HEK293 (cell line): ENCODE measurements around the gene UTP25.

Source experiments
- GLI4 ChIP-seq: fragments of 450-650 bp; formaldehyde crosslinking; IDR thresholded peaks from 2 replicates; pipeline ENCODE4 v1.5.1; 2016; ENCODE audit warnings: missing biosample characterization, missing genetic modification characterization
- KLF10 ChIP-seq: fragments of 450-650 bp; IDR thresholded peaks from 2 replicates; pipeline ENCODE4 v1.5.1; 2018; ENCODE audit warnings: missing biosample characterization, mild to moderate bottlenecking, missing genetic modification characterization
- KLF7 ChIP-seq: fragments of 450-650 bp; formaldehyde crosslinking; IDR thresholded peaks from 2 replicates; pipeline ENCODE4 v1.5.1; 2016; ENCODE audit warnings: missing biosample characterization, missing genetic modification characterization, borderline replicate concordance
- OSR2 ChIP-seq: fragments of 450-650 bp; formaldehyde crosslinking; IDR thresholded peaks from 2 replicates; pipeline ENCODE4 v1.5.1; 2016; ENCODE audit warnings: missing biosample characterization, missing genetic modification characterization
- REPIN1 ChIP-seq: fragments of 450-650 bp; formaldehyde crosslinking; IDR thresholded peaks from 2 replicates; pipeline ENCODE4 v1.5.1; 2017; ENCODE audit warnings: missing biosample characterization, missing genetic modification characterization, low read depth
- SP2 ChIP-seq: fragments of 450-650 bp; formaldehyde crosslinking; IDR thresholded peaks from 2 replicates; pipeline ENCODE4 v1.5.1; 2016; ENCODE audit warnings: missing biosample characterization, missing genetic modification characterization
- TRIM28 ChIP-seq: IDR thresholded peaks from 2 replicates; pipeline ENCODE4 v1.6.1; 2011; ENCODE audit warnings: low read length, control low read depth, borderline replicate concordance
- YY2 ChIP-seq: fragments of 450-650 bp; formaldehyde crosslinking; IDR thresholded peaks from 2 replicates; pipeline ENCODE4 v1.5.1; 2016; ENCODE audit warnings: missing biosample characterization, missing genetic modification characterization
- ZNF138 ChIP-seq: fragments of 450-650 bp; formaldehyde crosslinking; IDR thresholded peaks from 2 replicates; pipeline ENCODE4 v1.5.1; 2016; ENCODE audit warnings: missing biosample characterization, missing genetic modification characterization, borderline replicate concordance
- ZNF174 ChIP-seq: fragments of 450-650 bp; formaldehyde crosslinking; IDR thresholded peaks from 2 replicates; pipeline ENCODE4 v1.5.0; 2017; ENCODE audit warnings: missing biosample characterization, mild to moderate bottlenecking, missing genetic modification characterization
- ZNF175 ChIP-seq: fragments of 450-650 bp; formaldehyde crosslinking; IDR thresholded peaks from 2 replicates; pipeline ENCODE4 v1.5.1; 2016; ENCODE audit warnings: missing biosample characterization, missing genetic modification characterization
- ZNF211 ChIP-seq: fragments of 450-650 bp; formaldehyde crosslinking; IDR thresholded peaks from 2 replicates; pipeline ENCODE4 v1.5.1; 2016; ENCODE audit warnings: low read depth, missing biosample characterization, missing genetic modification characterization
- ZNF214 ChIP-seq: fragments of 450-650 bp; formaldehyde crosslinking; IDR thresholded peaks from 2 replicates; pipeline ENCODE4 v1.5.1; 2017; ENCODE audit warnings: missing biosample characterization, mild to moderate bottlenecking, missing genetic modification characterization, borderline replicate concordance
- ZNF239 ChIP-seq: fragments of 450-650 bp; formaldehyde crosslinking; IDR thresholded peaks from 2 replicates; pipeline ENCODE4 v1.5.1; 2016; ENCODE audit warnings: missing biosample characterization, missing genetic modification characterization
- ZNF311 ChIP-seq: fragments of 450-650 bp; formaldehyde crosslinking; IDR thresholded peaks from 2 replicates; pipeline ENCODE4 v1.5.1; 2017; ENCODE audit warnings: missing biosample characterization, missing genetic modification characterization, borderline replicate concordance
- ZNF350 ChIP-seq: fragments of 450-650 bp; formaldehyde crosslinking; IDR thresholded peaks from 2 replicates; pipeline ENCODE4 v1.5.0; 2017; ENCODE audit warnings: missing biosample characterization, mild to moderate bottlenecking, missing genetic modification characterization
- ZNF473 ChIP-seq: fragments of 450-650 bp; formaldehyde crosslinking; IDR thresholded peaks from 2 replicates; pipeline ENCODE4 v1.5.1; 2017; ENCODE audit warnings: missing biosample characterization, missing genetic modification characterization
- ZNF514 ChIP-seq: fragments of 450-650 bp; formaldehyde crosslinking; IDR thresholded peaks from 2 replicates; pipeline ENCODE4 v1.5.1; 2016; ENCODE audit warnings: missing biosample characterization, missing genetic modification characterization
- ZNF529 ChIP-seq: fragments of 450-650 bp; formaldehyde crosslinking; IDR thresholded peaks from 2 replicates; pipeline ENCODE4 v1.5.1; 2017; ENCODE audit warnings: missing genetic modification characterization, missing biosample characterization; ENCODE audit not compliant: insufficient replicate concordance
- ZNF548 ChIP-seq: fragments of 450-650 bp; formaldehyde crosslinking; IDR thresholded peaks from 2 replicates; pipeline ENCODE4 v1.5.1; 2016; ENCODE audit warnings: missing biosample characterization, missing genetic modification characterization
- ZNF610 ChIP-seq: fragments of 450-650 bp; formaldehyde crosslinking; IDR thresholded peaks from 2 replicates; pipeline ENCODE4 v1.5.1; 2016; ENCODE audit warnings: missing biosample characterization, missing genetic modification characterization, borderline replicate concordance
- ZNF670 ChIP-seq: fragments of 450-650 bp; formaldehyde crosslinking; IDR thresholded peaks from 2 replicates; pipeline ENCODE4 v1.5.1; 2016; ENCODE audit warnings: missing biosample characterization, missing genetic modification characterization, low read depth
- ZNF777 ChIP-seq: fragments of 450-650 bp; formaldehyde crosslinking; IDR thresholded peaks from 2 replicates; pipeline ENCODE4 v1.5.1; 2017; ENCODE audit warnings: missing biosample characterization, missing genetic modification characterization, borderline replicate concordance
- ZNF785 ChIP-seq: fragments of 450-650 bp; formaldehyde crosslinking; IDR thresholded peaks from 2 replicates; pipeline ENCODE4 v1.5.1; 2016; ENCODE audit warnings: missing biosample characterization, missing genetic modification characterization
- TF ChIP-seq, protein P1 (sequence below): fragments of 450-650 bp; IDR thresholded peaks from 2 replicates; pipeline ENCODE4 v1.5.1; 2018; ENCODE audit warnings: missing biosample characterization, mild to moderate bottlenecking, missing genetic modification characterization
- TF ChIP-seq, protein P2 (sequence below): fragments of 450-650 bp; formaldehyde crosslinking; IDR thresholded peaks from 2 replicates; pipeline ENCODE4 v1.5.1; 2016; ENCODE audit warnings: missing biosample characterization, missing genetic modification characterization
- TF ChIP-seq, protein P3 (sequence below): fragments of 450-650 bp; formaldehyde crosslinking; IDR thresholded peaks from 2 replicates; pipeline ENCODE4 v1.5.1; 2016; ENCODE audit warnings: missing biosample characterization, missing genetic modification characterization
- TF ChIP-seq, protein P4 (sequence below): fragments of 450-650 bp; formaldehyde crosslinking; IDR thresholded peaks from 2 replicates; pipeline ENCODE4 v1.5.1; 2017; ENCODE audit warnings: missing biosample characterization, missing genetic modification characterization
- TF ChIP-seq, protein P5 (sequence below): fragments of 450-650 bp; formaldehyde crosslinking; IDR thresholded peaks from 2 replicates; pipeline ENCODE4 v1.5.1; 2016; ENCODE audit warnings: missing biosample characterization, missing genetic modification characterization
- TF ChIP-seq, protein P6 (sequence below): fragments of 450-650 bp; formaldehyde crosslinking; optimal IDR thresholded peaks from 2 replicates; pipeline ENCODE3; 2016; ENCODE audit warnings: missing biosample characterization, mild to moderate bottlenecking, missing genetic modification characterization

UTP25 gene

DNA sequence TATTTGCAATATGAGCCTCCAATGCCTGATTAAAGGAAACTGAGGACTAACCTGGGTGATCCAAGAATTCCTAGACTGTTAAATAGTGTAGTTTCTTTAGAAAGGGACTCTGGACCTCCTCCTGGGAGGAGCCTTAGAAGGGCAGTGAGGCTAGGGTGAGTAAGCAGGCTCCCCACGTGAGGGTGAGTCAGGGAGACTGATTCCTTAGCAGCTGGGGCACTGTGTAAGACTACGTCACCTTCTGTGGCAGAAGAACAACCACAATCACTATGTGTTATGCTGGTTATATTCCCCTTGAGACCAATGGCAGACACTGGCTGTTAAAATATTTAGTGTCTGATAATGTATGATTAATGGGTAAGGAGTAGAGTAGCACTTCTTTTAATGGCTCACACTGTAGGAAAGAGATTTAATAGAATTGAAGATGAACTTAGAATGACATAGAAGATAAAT is 56.9 kb downstream of the UTP25 start (continued):
- TF ChIP-seq, protein P1, sequence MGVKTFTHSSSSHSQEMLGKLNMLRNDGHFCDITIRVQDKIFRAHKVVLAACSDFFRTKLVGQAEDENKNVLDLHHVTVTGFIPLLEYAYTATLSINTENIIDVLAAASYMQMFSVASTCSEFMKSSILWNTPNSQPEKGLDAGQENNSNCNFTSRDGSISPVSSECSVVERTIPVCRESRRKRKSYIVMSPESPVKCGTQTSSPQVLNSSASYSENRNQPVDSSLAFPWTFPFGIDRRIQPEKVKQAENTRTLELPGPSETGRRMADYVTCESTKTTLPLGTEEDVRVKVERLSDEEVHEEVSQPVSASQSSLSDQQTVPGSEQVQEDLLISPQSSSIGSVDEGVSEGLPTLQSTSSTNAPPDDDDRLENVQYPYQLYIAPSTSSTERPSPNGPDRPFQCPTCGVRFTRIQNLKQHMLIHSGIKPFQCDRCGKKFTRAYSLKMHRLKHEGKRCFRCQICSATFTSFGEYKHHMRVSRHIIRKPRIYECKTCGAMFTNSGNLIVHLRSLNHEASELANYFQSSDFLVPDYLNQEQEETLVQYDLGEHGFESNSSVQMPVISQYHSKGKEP (tag by site-specific recombination): no peak
- TF ChIP-seq YY2 (peak; percentile 32; the same call in 1 of the 2 replicates), TRIM28 (no peak), ZNF670 (tag by site-specific recombination) (no peak), ZNF311 (no peak), ZNF473 (no peak), ZNF175 (no peak), REPIN1 (tag by site-specific recombination) (no peak), ZNF529 (tag by site-specific recombination) (no peak), ZNF174 (no peak), ZNF785 (tag by site-specific recombination) (no peak), OSR2 (peak; percentile 88), KLF7 (tag by site-specific recombination) (no peak), ZNF514 (tag by site-specific recombination) (no peak), ZNF138 (tag by site-specific recombination) (no peak), ZNF214 (tag by site-specific recombination) (no peak), ZNF239 (tag by site-specific recombination) (no peak), ZNF777 (no peak), ZNF548 (no peak), ZNF211 (tag by site-specific recombination) (no peak), SP2 (peak; percentile 37; the same call in 1 of the 2 replicates), GLI4 (tag by site-specific recombination) (no peak), ZNF350 (tag by site-specific recombination) (no peak), ZNF610 (tag by site-specific recombination) (no peak), KLF10 (tag by site-specific recombination) (peak; percentile 76)
- TF ChIP-seq, protein P2, sequence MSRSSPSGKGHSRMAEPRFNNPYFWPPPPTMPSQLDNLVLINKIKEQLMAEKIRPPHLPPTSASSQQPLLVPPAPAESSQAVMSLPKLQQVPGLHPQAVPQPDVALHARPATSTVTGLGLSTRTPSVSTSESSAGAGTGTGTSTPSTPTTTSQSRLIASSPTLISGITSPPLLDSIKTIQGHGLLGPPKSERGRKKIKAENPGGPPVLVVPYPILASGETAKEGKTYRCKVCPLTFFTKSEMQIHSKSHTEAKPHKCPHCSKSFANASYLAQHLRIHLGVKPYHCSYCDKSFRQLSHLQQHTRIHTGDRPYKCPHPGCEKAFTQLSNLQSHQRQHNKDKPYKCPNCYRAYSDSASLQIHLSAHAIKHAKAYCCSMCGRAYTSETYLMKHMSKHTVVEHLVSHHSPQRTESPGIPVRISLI: no peak
- TF ChIP-seq, protein P3, sequence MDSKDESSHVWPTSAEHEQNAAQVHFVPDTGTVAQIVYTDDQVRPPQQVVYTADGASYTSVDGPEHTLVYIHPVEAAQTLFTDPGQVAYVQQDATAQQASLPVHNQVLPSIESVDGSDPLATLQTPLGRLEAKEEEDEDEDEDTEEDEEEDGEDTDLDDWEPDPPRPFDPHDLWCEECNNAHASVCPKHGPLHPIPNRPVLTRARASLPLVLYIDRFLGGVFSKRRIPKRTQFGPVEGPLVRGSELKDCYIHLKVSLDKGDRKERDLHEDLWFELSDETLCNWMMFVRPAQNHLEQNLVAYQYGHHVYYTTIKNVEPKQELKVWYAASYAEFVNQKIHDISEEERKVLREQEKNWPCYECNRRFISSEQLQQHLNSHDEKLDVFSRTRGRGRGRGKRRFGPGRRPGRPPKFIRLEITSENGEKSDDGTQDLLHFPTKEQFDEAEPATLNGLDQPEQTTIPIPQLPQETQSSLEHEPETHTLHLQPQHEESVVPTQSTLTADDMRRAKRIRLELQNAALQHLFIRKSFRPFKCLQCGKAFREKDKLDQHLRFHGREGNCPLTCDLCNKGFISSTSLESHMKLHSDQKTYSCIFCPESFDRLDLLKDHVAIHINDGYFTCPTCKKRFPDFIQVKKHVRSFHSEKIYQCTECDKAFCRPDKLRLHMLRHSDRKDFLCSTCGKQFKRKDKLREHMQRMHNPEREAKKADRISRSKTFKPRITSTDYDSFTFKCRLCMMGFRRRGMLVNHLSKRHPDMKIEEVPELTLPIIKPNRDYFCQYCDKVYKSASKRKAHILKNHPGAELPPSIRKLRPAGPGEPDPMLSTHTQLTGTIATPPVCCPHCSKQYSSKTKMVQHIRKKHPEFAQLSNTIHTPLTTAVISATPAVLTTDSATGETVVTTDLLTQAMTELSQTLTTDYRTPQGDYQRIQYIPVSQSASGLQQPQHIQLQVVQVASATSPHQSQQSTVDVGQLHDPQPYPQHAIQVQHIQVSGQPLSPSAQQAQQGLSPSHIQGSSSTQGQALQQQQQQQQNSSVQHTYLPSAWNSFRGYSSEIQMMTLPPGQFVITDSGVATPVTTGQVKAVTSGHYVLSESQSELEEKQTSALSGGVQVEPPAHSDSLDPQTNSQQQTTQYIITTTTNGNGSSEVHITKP (tag by site-specific recombination): no peak
- TF ChIP-seq, protein P4, sequence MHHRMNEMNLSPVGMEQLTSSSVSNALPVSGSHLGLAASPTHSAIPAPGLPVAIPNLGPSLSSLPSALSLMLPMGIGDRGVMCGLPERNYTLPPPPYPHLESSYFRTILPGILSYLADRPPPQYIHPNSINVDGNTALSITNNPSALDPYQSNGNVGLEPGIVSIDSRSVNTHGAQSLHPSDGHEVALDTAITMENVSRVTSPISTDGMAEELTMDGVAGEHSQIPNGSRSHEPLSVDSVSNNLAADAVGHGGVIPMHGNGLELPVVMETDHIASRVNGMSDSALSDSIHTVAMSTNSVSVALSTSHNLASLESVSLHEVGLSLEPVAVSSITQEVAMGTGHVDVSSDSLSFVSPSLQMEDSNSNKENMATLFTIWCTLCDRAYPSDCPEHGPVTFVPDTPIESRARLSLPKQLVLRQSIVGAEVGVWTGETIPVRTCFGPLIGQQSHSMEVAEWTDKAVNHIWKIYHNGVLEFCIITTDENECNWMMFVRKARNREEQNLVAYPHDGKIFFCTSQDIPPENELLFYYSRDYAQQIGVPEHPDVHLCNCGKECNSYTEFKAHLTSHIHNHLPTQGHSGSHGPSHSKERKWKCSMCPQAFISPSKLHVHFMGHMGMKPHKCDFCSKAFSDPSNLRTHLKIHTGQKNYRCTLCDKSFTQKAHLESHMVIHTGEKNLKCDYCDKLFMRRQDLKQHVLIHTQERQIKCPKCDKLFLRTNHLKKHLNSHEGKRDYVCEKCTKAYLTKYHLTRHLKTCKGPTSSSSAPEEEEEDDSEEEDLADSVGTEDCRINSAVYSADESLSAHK (tag by site-specific recombination): no peak
- TF ChIP-seq, protein P5, sequence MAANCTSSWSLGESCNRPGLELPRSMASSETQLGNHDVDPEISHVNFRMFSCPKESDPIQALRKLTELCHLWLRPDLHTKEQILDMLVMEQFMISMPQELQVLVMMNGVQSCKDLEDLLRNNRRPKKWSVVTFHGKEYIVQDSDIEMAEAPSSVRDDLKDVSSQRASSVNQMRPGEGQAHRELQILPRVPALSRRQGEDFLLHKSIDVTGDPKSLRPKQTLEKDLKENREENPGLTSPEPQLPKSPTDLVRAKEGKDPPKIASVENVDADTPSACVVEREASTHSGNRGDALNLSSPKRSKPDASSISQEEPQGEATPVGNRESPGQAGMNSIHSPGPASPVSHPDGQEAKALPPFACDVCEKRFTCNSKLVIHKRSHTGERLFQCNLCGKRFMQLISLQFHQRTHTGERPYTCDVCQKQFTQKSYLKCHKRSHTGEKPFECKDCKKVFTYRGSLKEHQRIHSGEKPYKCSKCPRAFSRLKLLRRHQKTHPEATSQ (tag by site-specific recombination): no peak
- TF ChIP-seq, protein P6, sequence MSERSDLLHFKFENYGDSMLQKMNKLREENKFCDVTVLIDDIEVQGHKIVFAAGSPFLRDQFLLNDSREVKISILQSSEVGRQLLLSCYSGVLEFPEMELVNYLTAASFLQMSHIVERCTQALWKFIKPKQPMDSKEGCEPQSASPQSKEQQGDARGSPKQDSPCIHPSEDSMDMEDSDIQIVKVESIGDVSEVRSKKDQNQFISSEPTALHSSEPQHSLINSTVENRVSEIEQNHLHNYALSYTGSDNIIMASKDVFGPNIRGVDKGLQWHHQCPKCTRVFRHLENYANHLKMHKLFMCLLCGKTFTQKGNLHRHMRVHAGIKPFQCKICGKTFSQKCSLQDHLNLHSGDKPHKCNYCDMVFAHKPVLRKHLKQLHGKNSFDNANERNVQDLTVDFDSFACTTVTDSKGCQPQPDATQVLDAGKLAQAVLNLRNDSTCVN (tag by site-specific recombination): no peak
